IgD-negative memory B cell (primary cell): ENCODE measurements around the gene SBK3. TPM values are rescaled to one million over a fixed set of nuclear protein-coding genes. Genes with fewer than 3 reads are reported as not detected.
"Not testable (repeated sequence)": the region's sequence is repeated elsewhere in the genome, so short reads cannot be mapped to it uniquely, and the experiment has no call there.

Experiments used
- H3K27ac Mint-ChIP-seq, 3 donors: one replicate each; pipeline ENCODE4 v1.8.0; 2020 to 2022; ENCODE audit warnings: mild to moderate bottlenecking in 3 of 3, mixed read lengths in 3 of 3, moderate library complexity in 1 of 3
- H3K27me3 Mint-ChIP-seq: one replicate; pipeline ENCODE4 v1.8.0; 2021; ENCODE audit warnings: mixed read lengths
- H3K36me3 Mint-ChIP-seq: one replicate; pipeline ENCODE4 v1.8.0; 2020; ENCODE audit warnings: mild to moderate bottlenecking, mixed read lengths
- H3K4me1 Mint-ChIP-seq, 3 donors: one replicate each; pipeline ENCODE4 v1.8.0; 2020 to 2022; ENCODE audit warnings: mixed read lengths in 3 of 3, mild to moderate bottlenecking in 1 of 3
- H3K4me3 Mint-ChIP-seq, 4 donors: one replicate each; pipeline ENCODE4 v1.8.0; 2020 to 2022; ENCODE audit warnings: mild to moderate bottlenecking in 4 of 4, mixed read lengths in 4 of 4, moderate library complexity in 3 of 4
- H3K9me3 Mint-ChIP-seq, 3 donors: one replicate each; pipeline ENCODE4 v1.8.0; 2020 to 2021; ENCODE audit warnings: mixed read lengths in 3 of 3, mild to moderate bottlenecking in 1 of 3
- polyA plus RNA-seq: library from polyadenylated mRNA; unstranded; fragments of 300-500 nt; fragmentation: Illumina TruSeq; gene quantifications from one replicate; pipeline ENCODE4 v1.2.3, GENCODE V29; 2021

The SBK3 gene
- polyA plus RNA-seq = not detected

- H3K9me3 Mint-ChIP-seq = peaks cover 0 to 5% (median 3%) of the 10 kb centered on the region in 3 donors
- no peak within 1 kb of the TSS for H3K27ac Mint-ChIP-seq
- H3K27me3 Mint-ChIP-seq = peaks cover 18% of the 10 kb centered on the region
- H3K4me1 Mint-ChIP-seq = peaks cover 0 to 4% (median 3%) of the 10 kb centered on the region in 3 donors
- no peaks in the 10 kb centered on the region for H3K36me3 Mint-ChIP-seq
- H3K4me3 Mint-ChIP-seq = no peak within 1 kb of the TSS
Measured at GRCh38 chr19:55545443-55545842, at the start of gene SBK3. Gene SBK3, minus strand, starts transcription at chr19:55545543. Its CDS starts 0 bp downstream, at chr19:55545543.

GRCh38 chr19:55593096-55593772, 47.9 kb upstream of the SBK3 start:
- Mint-ChIP-seq H3K4me1 (peaks cover 0 to 5% (median 3%) of the 10 kb centered on the region in 3 donors), H3K36me3 (peaks cover 21% of the 10 kb centered on the region), H3K4me3 (no peak overlapping the region), H3K9me3 (peaks cover 0 to 10% (median 0%) of the 10 kb centered on the region in 3 donors), H3K27me3 (peaks cover 5% of the 10 kb centered on the region), H3K27ac (no peak overlapping the region)

GRCh38 chr19:55592391-55593090, 47.2 kb upstream of the SBK3 start:
- H3K27me3 Mint-ChIP-seq = peaks cover 5% of the 10 kb centered on the region
- no peak overlapping the region for H3K27ac Mint-ChIP-seq
- H3K4me3 Mint-ChIP-seq = no peak overlapping the region
- H3K36me3 Mint-ChIP-seq = peaks cover 21% of the 10 kb centered on the region
- H3K9me3 Mint-ChIP-seq = peaks cover 0 to 10% (median 0%) of the 10 kb centered on the region in 3 donors
- H3K4me1 Mint-ChIP-seq = peaks cover under 1 to 5% (median 3%) of the 10 kb centered on the region in 3 donors

- no peak overlapping the region for H3K27ac Mint-ChIP-seq
- peaks cover 0 to 10% (median 0%) of the 10 kb centered on the region in 3 donors for H3K9me3 Mint-ChIP-seq
- peaks cover 5 to 11% (median 11%) of the 10 kb centered on the region in 3 donors for H3K4me1 Mint-ChIP-seq
- H3K4me3 Mint-ChIP-seq = no peak overlapping the region
- H3K27me3 Mint-ChIP-seq = peaks cover 10% of the 10 kb centered on the region
- H3K36me3 Mint-ChIP-seq = peaks cover 18% of the 10 kb centered on the region
Measured at GRCh38 chr19:55591555-55591954, 46.2 kb upstream of the SBK3 start.

- Mint-ChIP-seq H3K27ac (no peak overlapping the region), H3K27me3 (peaks cover 11% of the 10 kb centered on the region), H3K4me3 (peak overlapping the region in 1 of 4 donors; percentile 68), H3K36me3 (peaks cover 16% of the 10 kb centered on the region), H3K9me3 (peaks cover 0 to 8% (median 0%) of the 10 kb centered on the region in 3 donors), H3K4me1 (peaks cover 9 to 15% (median 11%) of the 10 kb centered on the region in 3 donors)
Measured at GRCh38 chr19:55590617-55591016, 45.3 kb upstream of the SBK3 start.

- peaks cover 14 to 19% (median 15%) of the 10 kb centered on the region in 3 donors for H3K4me1 Mint-ChIP-seq
- H3K9me3 Mint-ChIP-seq = peaks cover 0 to 4% (median 0%) of the 10 kb centered on the region in 3 donors
- peaks cover 11% of the 10 kb centered on the region for H3K36me3 Mint-ChIP-seq
- H3K27me3 Mint-ChIP-seq = peaks cover 11% of the 10 kb centered on the region
- H3K27ac Mint-ChIP-seq = peak overlapping the region in 1 of 3 donors; percentile 33
- no peak overlapping the region for H3K4me3 Mint-ChIP-seq
Measured at GRCh38 chr19:55590109-55590508, 44.8 kb upstream of the SBK3 start.

GRCh38 chr19:55588738-55589137, 43.4 kb upstream of the SBK3 start:
- peak overlapping the region in 2 of 4 donors; percentile 16 to 52 for H3K4me3 Mint-ChIP-seq
- peak overlapping the region in 1 of 3 donors; percentile 25 for H3K27ac Mint-ChIP-seq
- peaks cover 12 to 18% (median 18%) of the 10 kb centered on the region in 3 donors for H3K4me1 Mint-ChIP-seq
- peaks cover 6% of the 10 kb centered on the region for H3K36me3 Mint-ChIP-seq
- peaks cover 11% of the 10 kb centered on the region for H3K27me3 Mint-ChIP-seq
- H3K9me3 Mint-ChIP-seq = no peaks in the 10 kb centered on the region

- Mint-ChIP-seq H3K27ac (peak overlapping the region; percentile 63 to 78 (median 72)), H3K27me3 (peaks cover 11% of the 10 kb centered on the region), H3K36me3 (peaks cover 4% of the 10 kb centered on the region), H3K9me3 (no peaks in the 10 kb centered on the region), H3K4me3 (peak overlapping the region; percentile 81 to 95 (median 88)), H3K4me1 (peaks cover 12 to 19% (median 18%) of the 10 kb centered on the region in 3 donors)
Measured at GRCh38 chr19:55586976-55587668, 41.8 kb upstream of the SBK3 start.

- Mint-ChIP-seq H3K9me3 (no peaks in the 10 kb centered on the region), H3K36me3 (no peaks in the 10 kb centered on the region), H3K4me1 (peaks cover 12 to 28% (median 18%) of the 10 kb centered on the region in 3 donors), H3K27ac (peak overlapping the region; percentile 31 to 71 (median 58)), H3K27me3 (peaks cover 7% of the 10 kb centered on the region), H3K4me3 (peak overlapping the region; percentile 63 to 87 (median 75))
Measured at GRCh38 chr19:55585658-55586339, 40.5 kb upstream of the SBK3 start.

GRCh38 chr19:55584871-55585270, 39.5 kb upstream of the SBK3 start:
- H3K36me3 Mint-ChIP-seq = no peaks in the 10 kb centered on the region
- peaks cover 6% of the 10 kb centered on the region for H3K27me3 Mint-ChIP-seq
- H3K27ac Mint-ChIP-seq = peak overlapping the region in 1 of 3 donors; percentile 58
- H3K4me3 Mint-ChIP-seq = peak overlapping the region in 1 of 4 donors; percentile 71
- H3K9me3 Mint-ChIP-seq = no peaks in the 10 kb centered on the region
- peaks cover 12 to 30% (median 19%) of the 10 kb centered on the region in 3 donors for H3K4me1 Mint-ChIP-seq

- H3K27ac Mint-ChIP-seq, H3K36me3 Mint-ChIP-seq, H3K27me3 Mint-ChIP-seq, H3K9me3 Mint-ChIP-seq: not testable (repeated sequence)
- H3K4me1 Mint-ChIP-seq = peaks cover 12 to 33% (median 23%) of the 10 kb centered on the region in 3 donors
- peak overlapping the region in 1 of 4 donors; percentile 17 for H3K4me3 Mint-ChIP-seq
Measured at GRCh38 chr19:55583897-55584296, 38.6 kb upstream of the SBK3 start.

- H3K27me3 Mint-ChIP-seq, H3K36me3 Mint-ChIP-seq, H3K9me3 Mint-ChIP-seq: not testable (repeated sequence)
- Mint-ChIP-seq H3K27ac (peak overlapping the region in 1 of 3 donors; percentile 10), H3K4me3 (peak overlapping the region in 2 of 4 donors; percentile 36 to 61), H3K4me1 (peaks cover 9 to 30% (median 20%) of the 10 kb centered on the region in 3 donors)
Measured at GRCh38 chr19:55582284-55582683, 36.9 kb upstream of the SBK3 start.

- H3K4me3 Mint-ChIP-seq = peak overlapping the region in 3 of 4 donors; percentile 15 to 61 (median 36)
- H3K9me3 Mint-ChIP-seq = no peaks in the 10 kb centered on the region
- H3K36me3 Mint-ChIP-seq = peaks cover 4% of the 10 kb centered on the region
- H3K4me1 Mint-ChIP-seq = peaks cover 6 to 27% (median 18%) of the 10 kb centered on the region in 3 donors
- peaks cover 3% of the 10 kb centered on the region for H3K27me3 Mint-ChIP-seq
- peak overlapping the region in 2 of 3 donors; percentile 10 to 50 for H3K27ac Mint-ChIP-seq
Measured at GRCh38 chr19:55581823-55582223, 36.5 kb upstream of the SBK3 start.

- Mint-ChIP-seq H3K36me3 (peaks cover 5% of the 10 kb centered on the region), H3K27ac (peak overlapping the region in 2 of 3 donors; percentile 50 to 54), H3K4me3 (peak overlapping the region; percentile 39 to 83 (median 78)), H3K4me1 (peaks cover 6 to 24% (median 17%) of the 10 kb centered on the region in 3 donors), H3K27me3 (peaks cover 3% of the 10 kb centered on the region), H3K9me3 (no peaks in the 10 kb centered on the region)
Measured at GRCh38 chr19:55581145-55581822, 35.9 kb upstream of the SBK3 start.
